ENCODE data around the gene C1QL4.

The C1QL4 gene

GRCh38 chr12:49365542-49365941 lies 28.6 kb upstream of the C1QL4 start:
- Histone ChIP-seq H3K27me3 (ENCODE audit: control insufficient read depth, insufficient read depth, low read length) (peaks cover 12% of the 10 kb centered on the region), H3K4me3 (ENCODE audit: low read depth, low read length) (no peak overlapping the region), H3K36me3 (ENCODE audit: control insufficient read depth, insufficient read depth, low read length) (no peaks in the 10 kb centered on the region), H3K4me1 (ENCODE audit: control insufficient read depth, insufficient read depth, low read length) (peaks cover 16% of the 10 kb centered on the region), H3K27ac (ENCODE audit: low read depth, low read length) (no peak overlapping the region), H3K9me3 (ENCODE audit: control insufficient read depth, insufficient read depth, low read depth, low read length) (no peaks in the 10 kb centered on the region), H3K9ac (ENCODE audit: low read length) (no peak overlapping the region)

- peaks cover 12% of the 10 kb centered on the region for H3K27me3 ChIP-seq (ENCODE audit: control insufficient read depth, insufficient read depth, low read length)
- H3K4me3 ChIP-seq (ENCODE audit: low read depth, low read length) = no peak overlapping the region
- H3K4me1 ChIP-seq (ENCODE audit: control insufficient read depth, insufficient read depth, low read length) = peaks cover 16% of the 10 kb centered on the region
- H3K36me3 ChIP-seq (ENCODE audit: control insufficient read depth, insufficient read depth, low read length) = no peaks in the 10 kb centered on the region
- no peak overlapping the region for H3K27ac ChIP-seq (ENCODE audit: low read depth, low read length)
- no peak overlapping the region for H3K9ac ChIP-seq (ENCODE audit: low read length)
- no peaks in the 10 kb centered on the region for H3K9me3 ChIP-seq (ENCODE audit: control insufficient read depth, insufficient read depth, low read depth, low read length)
These were observed 28.0 kb upstream of the C1QL4 start for GRCh38 chr12:49364989-49365388.

DNA sequence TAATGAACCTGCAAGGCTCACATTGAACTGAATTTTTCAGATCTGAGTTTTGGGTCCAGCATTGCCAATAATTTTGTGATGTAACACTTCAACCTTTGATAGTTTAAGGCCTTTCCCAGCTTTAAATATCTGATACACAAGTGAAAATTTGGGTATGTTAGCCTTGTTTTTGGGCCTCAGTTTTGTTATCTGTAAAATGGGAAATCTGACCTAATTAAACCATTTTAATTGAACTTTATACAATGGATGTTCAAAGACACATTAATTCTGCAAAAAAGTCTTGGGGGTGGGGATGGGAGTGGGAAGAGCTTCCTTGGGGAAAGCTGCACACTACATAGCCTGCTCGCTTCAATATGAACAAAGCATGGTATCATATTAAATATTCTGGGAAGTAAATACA lies 25.1 kb upstream of the C1QL4 start:
- H3K4me1 ChIP-seq (ENCODE audit: control insufficient read depth, insufficient read depth, low read length) = no peaks in the 10 kb centered on the region
- H3K27me3 ChIP-seq (ENCODE audit: control insufficient read depth, insufficient read depth, low read length) = peaks cover 12% of the 10 kb centered on the region
- H3K27ac ChIP-seq (ENCODE audit: low read depth, low read length) = no peak overlapping the region
- no peak overlapping the region for H3K9ac ChIP-seq (ENCODE audit: low read length)
- H3K36me3 ChIP-seq (ENCODE audit: control insufficient read depth, insufficient read depth, low read length) = no peaks in the 10 kb centered on the region
- no peaks in the 10 kb centered on the region for H3K9me3 ChIP-seq (ENCODE audit: control insufficient read depth, insufficient read depth, low read depth, low read length)
- no peak overlapping the region for H3K4me3 ChIP-seq (ENCODE audit: low read depth, low read length)

DNA sequence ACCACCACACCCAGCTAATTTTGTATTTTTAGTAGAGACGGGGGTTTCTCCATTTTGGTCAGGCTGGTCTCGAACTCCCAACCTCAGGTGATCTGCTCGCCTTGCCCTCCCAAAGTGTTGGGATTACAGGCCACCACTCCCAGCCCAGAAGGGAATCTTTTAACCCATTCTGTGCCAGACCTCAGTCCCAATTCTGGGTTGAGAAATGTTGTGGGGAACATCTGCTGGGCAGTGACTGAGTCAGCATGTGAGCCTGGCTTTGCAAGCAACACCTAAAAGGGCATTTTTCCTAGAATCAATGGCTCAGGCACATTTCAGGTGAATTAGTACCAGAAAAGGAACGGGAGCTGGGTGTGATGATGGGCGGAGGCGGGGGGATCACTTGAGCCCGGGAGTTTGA lies 22.7 kb upstream of the C1QL4 start:
- Histone ChIP-seq H3K27ac (ENCODE audit: low read depth, low read length) (no peak overlapping the region), H3K4me1 (ENCODE audit: control insufficient read depth, insufficient read depth, low read length) (no peaks in the 10 kb centered on the region), H3K36me3 (ENCODE audit: control insufficient read depth, insufficient read depth, low read length) (no peaks in the 10 kb centered on the region), H3K27me3 (ENCODE audit: control insufficient read depth, insufficient read depth, low read length) (peaks cover 2% of the 10 kb centered on the region; the same call in 1 of the 2 replicates), H3K4me3 (ENCODE audit: low read depth, low read length) (no peak overlapping the region), H3K9ac (ENCODE audit: low read length) (no peak overlapping the region), H3K9me3 (ENCODE audit: control insufficient read depth, insufficient read depth, low read depth, low read length) (no peaks in the 10 kb centered on the region)

DNA sequence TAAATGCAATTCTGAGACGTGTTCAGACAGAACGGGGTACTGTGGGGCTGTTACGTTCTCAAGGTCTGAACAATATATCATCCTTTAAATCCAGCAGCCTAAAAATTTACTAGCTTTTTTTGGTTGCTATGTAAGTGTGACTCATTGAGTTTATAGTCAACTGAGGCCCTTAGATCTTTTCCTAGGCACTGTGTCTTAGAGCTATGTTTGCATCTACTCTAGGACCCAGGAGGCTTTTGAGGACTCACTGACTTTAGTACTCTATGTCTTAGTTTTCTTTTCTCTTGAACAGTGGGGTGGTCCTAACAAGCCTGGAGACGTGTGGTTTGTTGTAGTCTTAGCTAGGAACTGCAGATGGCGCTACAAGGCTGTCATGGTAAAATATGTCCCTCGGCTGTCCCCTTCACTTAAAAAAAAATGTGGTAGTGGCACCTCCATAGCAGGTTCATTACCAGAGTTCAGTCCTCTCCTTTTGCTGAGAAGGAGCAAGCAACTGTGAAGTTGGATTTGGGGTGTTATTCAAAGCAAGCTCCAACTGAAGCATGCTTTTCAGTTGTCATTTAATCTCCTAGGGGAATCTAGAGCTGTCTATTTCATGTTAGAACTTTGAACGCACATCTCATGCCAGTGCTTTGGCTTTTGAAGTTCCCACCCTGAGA lies 21.6 kb upstream of the C1QL4 start:
- H3K9me3 ChIP-seq (ENCODE audit: control insufficient read depth, insufficient read depth, low read depth, low read length) = no peaks in the 10 kb centered on the region
- no peak overlapping the region for H3K9ac ChIP-seq (ENCODE audit: low read length)
- H3K36me3 ChIP-seq (ENCODE audit: control insufficient read depth, insufficient read depth, low read length) = no peaks in the 10 kb centered on the region
- H3K27me3 ChIP-seq (ENCODE audit: control insufficient read depth, insufficient read depth, low read length) = no peaks in the 10 kb centered on the region
- H3K4me3 ChIP-seq (ENCODE audit: low read depth, low read length) = no peak overlapping the region
- no peak overlapping the region for H3K27ac ChIP-seq (ENCODE audit: low read depth, low read length)
- no peaks in the 10 kb centered on the region for H3K4me1 ChIP-seq (ENCODE audit: control insufficient read depth, insufficient read depth, low read length)

GRCh38 chr12:49357103-49357678 lies 20.2 kb upstream of the C1QL4 start:
- Histone ChIP-seq H3K27ac (ENCODE audit: low read depth, low read length) (no peak overlapping the region), H3K9me3 (ENCODE audit: control insufficient read depth, insufficient read depth, low read depth, low read length) (no peaks in the 10 kb centered on the region), H3K27me3 (ENCODE audit: control insufficient read depth, insufficient read depth, low read length) (no peaks in the 10 kb centered on the region), H3K4me3 (ENCODE audit: low read depth, low read length) (no peak overlapping the region), H3K36me3 (ENCODE audit: control insufficient read depth, insufficient read depth, low read length) (no peaks in the 10 kb centered on the region), H3K4me1 (ENCODE audit: control insufficient read depth, insufficient read depth, low read length) (no peaks in the 10 kb centered on the region), H3K9ac (ENCODE audit: low read length) (no peak overlapping the region)

DNA sequence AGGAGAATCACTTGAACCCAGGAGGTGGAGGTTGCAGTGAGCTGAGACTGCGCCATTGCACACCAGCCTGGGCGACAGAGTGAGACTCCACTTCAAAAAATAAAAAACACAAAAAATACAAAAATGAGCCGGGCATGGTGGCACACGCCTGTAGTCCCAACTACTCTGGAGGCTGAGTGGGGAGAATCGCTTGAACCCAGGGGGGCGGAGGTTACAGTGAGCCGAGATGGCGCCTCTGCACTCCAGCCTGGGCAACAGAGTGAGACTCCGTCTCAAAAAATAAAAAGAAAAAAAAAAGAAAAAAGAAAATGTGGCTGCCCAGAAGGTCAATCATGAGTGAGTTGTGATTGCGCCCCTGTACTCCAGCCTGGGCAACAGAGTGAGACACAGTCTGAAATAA lies 18.9 kb upstream of the C1QL4 start:
- H3K36me3 ChIP-seq (ENCODE audit: control insufficient read depth, insufficient read depth, low read length) = no peaks in the 10 kb centered on the region
- no peak overlapping the region for H3K27ac ChIP-seq (ENCODE audit: low read depth, low read length)
- no peaks in the 10 kb centered on the region for H3K27me3 ChIP-seq (ENCODE audit: control insufficient read depth, insufficient read depth, low read length)
- no peaks in the 10 kb centered on the region for H3K4me1 ChIP-seq (ENCODE audit: control insufficient read depth, insufficient read depth, low read length)
- H3K9me3 ChIP-seq (ENCODE audit: control insufficient read depth, insufficient read depth, low read depth, low read length) = no peaks in the 10 kb centered on the region
- no peak overlapping the region for H3K9ac ChIP-seq (ENCODE audit: low read length)
- H3K4me3 ChIP-seq (ENCODE audit: low read depth, low read length) = no peak overlapping the region

DNA sequence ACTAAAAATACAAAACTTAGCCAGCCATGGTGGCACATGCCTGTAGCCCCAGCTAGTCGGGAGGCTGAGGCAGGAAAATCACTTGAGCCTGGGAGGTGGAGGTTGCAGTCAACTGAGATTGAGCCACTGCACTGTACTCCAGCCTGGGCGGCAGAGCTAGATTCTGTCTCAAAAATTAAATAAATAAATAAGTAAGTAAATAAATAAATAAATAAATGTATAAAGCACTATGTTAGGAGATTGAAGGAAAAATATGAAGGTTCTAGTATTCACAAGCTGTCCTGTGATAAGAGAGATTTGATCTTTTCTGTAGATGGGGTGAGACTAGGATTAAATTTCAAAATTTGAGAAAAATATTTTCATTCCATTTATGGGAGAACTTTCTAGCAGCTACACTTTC lies 15.4 kb upstream of the C1QL4 start:
- Histone ChIP-seq H3K27me3 (ENCODE audit: control insufficient read depth, insufficient read depth, low read length) (peaks cover 26% of the 10 kb centered on the region), H3K4me1 (ENCODE audit: control insufficient read depth, insufficient read depth, low read length) (peaks cover 5% of the 10 kb centered on the region; the same call in 1 of the 2 replicates), H3K4me3 (ENCODE audit: low read depth, low read length) (no peak overlapping the region), H3K27ac (ENCODE audit: low read depth, low read length) (no peak overlapping the region), H3K9ac (ENCODE audit: low read length) (no peak overlapping the region), H3K36me3 (ENCODE audit: control insufficient read depth, insufficient read depth, low read length) (no peaks in the 10 kb centered on the region), H3K9me3 (ENCODE audit: control insufficient read depth, insufficient read depth, low read depth, low read length) (no peaks in the 10 kb centered on the region)

- Histone ChIP-seq H3K4me1 (ENCODE audit: control insufficient read depth, insufficient read depth, low read length) (peaks cover 17% of the 10 kb centered on the region), H3K4me3 (ENCODE audit: low read depth, low read length) (no peak overlapping the region), H3K27me3 (ENCODE audit: control insufficient read depth, insufficient read depth, low read length) (peaks cover 57% of the 10 kb centered on the region), H3K27ac (ENCODE audit: low read depth, low read length) (no peak overlapping the region), H3K9ac (ENCODE audit: low read length) (no peak overlapping the region), H3K9me3 (ENCODE audit: control insufficient read depth, insufficient read depth, low read depth, low read length) (no peaks in the 10 kb centered on the region), H3K36me3 (ENCODE audit: control insufficient read depth, insufficient read depth, low read length) (no peaks in the 10 kb centered on the region)
These were observed 12.3 kb upstream of the C1QL4 start for GRCh38 chr12:49349266-49349665.

DNA sequence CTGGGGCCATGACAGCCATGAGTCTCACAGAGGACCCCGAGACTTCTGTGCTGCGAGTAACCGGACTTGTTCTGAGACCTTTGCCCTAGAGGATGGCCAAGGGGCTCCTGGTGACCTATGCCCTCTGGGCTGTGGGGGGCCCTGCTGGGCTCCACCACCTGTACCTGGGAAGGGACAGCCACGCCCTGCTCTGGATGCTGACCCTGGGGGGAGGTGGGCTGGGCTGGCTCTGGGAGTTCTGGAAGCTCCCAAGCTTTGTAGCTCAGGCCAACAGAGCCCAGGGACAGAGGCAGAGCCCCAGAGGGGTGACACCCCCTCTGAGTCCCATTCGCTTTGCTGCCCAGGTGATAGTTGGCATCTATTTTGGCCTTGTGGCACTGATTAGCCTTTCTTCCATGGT lies 11.8 kb upstream of the C1QL4 start:
- H3K4me1 ChIP-seq (ENCODE audit: control insufficient read depth, insufficient read depth, low read length) = peaks cover 17% of the 10 kb centered on the region
- H3K27ac ChIP-seq (ENCODE audit: low read depth, low read length) = no peak overlapping the region

GRCh38 chr12:49347311-49348193 lies 10.6 kb upstream of the C1QL4 start:
- Histone ChIP-seq H3K9ac (ENCODE audit: low read length) (no peak overlapping the region), H3K27me3 (ENCODE audit: control insufficient read depth, insufficient read depth, low read length) (peaks cover 74% of the 10 kb centered on the region)

More for the DNA sequence above, 11.8 kb upstream of the C1QL4 start:
- H3K9me3 ChIP-seq (ENCODE audit: control insufficient read depth, insufficient read depth, low read depth, low read length) = no peaks in the 10 kb centered on the region
- H3K27me3 ChIP-seq (ENCODE audit: control insufficient read depth, insufficient read depth, low read length) = peaks cover 61% of the 10 kb centered on the region
- H3K4me3 ChIP-seq (ENCODE audit: low read depth, low read length) = no peak overlapping the region
- H3K36me3 ChIP-seq (ENCODE audit: control insufficient read depth, insufficient read depth, low read length) = no peaks in the 10 kb centered on the region
- H3K9ac ChIP-seq (ENCODE audit: low read length) = no peak overlapping the region

More at GRCh38 chr12:49347311-49348193, 10.6 kb upstream of the C1QL4 start:
- Histone ChIP-seq H3K4me3 (ENCODE audit: low read depth, low read length) (peak overlapping the region; percentile 63), H3K27ac (ENCODE audit: low read depth, low read length) (no peak overlapping the region), H3K4me1 (ENCODE audit: control insufficient read depth, insufficient read depth, low read length) (peaks cover 21% of the 10 kb centered on the region), H3K9me3 (ENCODE audit: control insufficient read depth, insufficient read depth, low read depth, low read length) (no peaks in the 10 kb centered on the region), H3K36me3 (ENCODE audit: control insufficient read depth, insufficient read depth, low read length) (no peaks in the 10 kb centered on the region)

Data from HUES6 (cell line).